ENCODE results near the gene SLC35F5. TPM values are rescaled to one million over a fixed set of nuclear protein-coding genes. Genes with fewer than 3 reads are reported as not detected.
"Not testable (repeated sequence)": the region's sequence is repeated elsewhere in the genome, so short reads cannot be mapped to it uniquely, and the experiment has no call there.

The SLC35F5 gene
- total RNA-seq, 5 donors from 2014 or later (not counting 1 experiment from before 2014, with no cell fraction given) = 19.5 to 37.0 (median 23.3) TPM

DNA sequence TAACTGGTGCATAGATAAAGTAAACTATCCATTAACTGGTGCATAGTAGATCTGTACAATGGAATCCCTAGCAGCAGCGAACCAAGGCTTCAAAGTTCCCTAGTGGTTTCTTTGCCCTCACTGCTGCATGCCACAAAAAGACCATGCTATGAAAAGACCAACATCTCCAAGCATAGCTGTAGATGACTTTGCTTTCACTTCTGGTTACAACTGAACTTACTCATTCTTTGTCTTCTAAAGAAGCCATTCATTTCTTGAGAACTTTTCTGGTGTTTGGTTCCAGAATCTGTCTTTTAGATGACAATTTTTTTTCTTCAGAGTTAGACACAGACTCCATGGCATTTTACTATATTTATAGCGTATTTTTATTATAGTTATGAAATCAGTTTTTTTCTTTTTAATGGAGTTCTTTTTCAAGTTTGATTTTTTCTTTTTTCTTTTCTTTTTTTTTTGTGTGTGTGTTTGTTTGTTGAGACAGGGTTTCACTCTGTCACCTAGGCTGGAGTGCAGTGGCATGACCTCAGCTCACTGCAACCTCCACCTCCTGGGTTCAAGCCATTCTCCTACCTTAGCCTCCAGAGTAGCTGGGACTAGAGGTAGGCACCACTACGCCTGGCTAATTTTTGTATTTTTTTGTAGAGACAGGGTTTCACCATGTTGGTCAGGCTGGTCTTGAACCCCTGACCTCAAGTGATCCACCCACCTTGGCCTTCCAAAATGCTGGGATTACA, 63.6 kb downstream of the SLC35F5 start:
- POLR2A ChIA-PET = no interaction called here
- Histone ChIP-seq H3K4me3 (ENCODE audit: control insufficient read depth in 1 of 2, extremely low read depth in 1 of 2, low read length in 1 of 2) (no peak overlapping the region), H3K27ac (ENCODE audit: low read length) (no peak overlapping the region), H3K36me3 (ENCODE audit: control insufficient read depth in 2 of 2, extremely low read depth in 1 of 2, insufficient read depth in 1 of 2, low read length in 1 of 2) (no peaks in the 10 kb centered on the region), H3K9me3 (no peaks in the 10 kb centered on the region), H3K27me3 (replicated peaks in 1 of 2; ENCODE audit: control insufficient read depth in 2 of 2, extremely low read depth in 1 of 2, insufficient read depth in 2 of 2, low read length in 1 of 2) (no peaks in the 10 kb centered on the region), H3K4me1 (ENCODE audit: control insufficient read depth in 1 of 2, extremely low read depth in 1 of 2, insufficient read depth in 2 of 2, low read length in 2 of 2) (peaks cover 5 to 19% of the 10 kb centered on the region in 2 experiments)
- H3K36me3 Mint-ChIP-seq = no peaks in the 10 kb centered on the region
- H3K9me3 Mint-ChIP-seq = no peaks in the 10 kb centered on the region
- H3K27ac Mint-ChIP-seq = peak overlapping the region; percentile 79 to 89
- H3K4me3 Mint-ChIP-seq = peak overlapping the region; percentile 58 to 75 (median 71)
- DNase-seq (peak in 3 of 35 experiments; percentile 10 to 51 (median 18)), ATAC-seq (replicated peaks in 1 of 4) (peak; percentile 62 to 89 (median 78))
- H3K27me3 Mint-ChIP-seq = no peaks in the 10 kb centered on the region
- 13% methylated on average over 1 of the region's 3 CpGs for WGBS (ENCODE audit: insufficient coverage)
- peaks cover 23 to 30% (median 27%) of the 10 kb centered on the region in 3 donors for H3K4me1 Mint-ChIP-seq
- CTCF ChIA-PET = no interaction called here

GRCh38 chr2:113690871-113691270, 65.6 kb downstream of the SLC35F5 start:
- POLR2A ChIA-PET = interaction anchor here in 1 of 2 donors (0.6 kb wide), 1 partner anchor 46 kb away, joined by 3 read pairs; no protein-coding TSS in a partner anchor
- Mint-ChIP-seq H3K27ac (peak overlapping the region in 1 of 2 donors; percentile 52), H3K4me1 (peaks cover 23 to 30% (median 27%) of the 10 kb centered on the region in 3 donors)
- DNase-seq; H3K4me3 ChIP-seq (ENCODE audit: control insufficient read depth in 1 of 2, extremely low read depth in 1 of 2, low read length in 1 of 2); ATAC-seq (replicated peaks in 1 of 4); H3K9me3 Mint-ChIP-seq; H3K36me3 Mint-ChIP-seq; H3K9me3 ChIP-seq; CTCF ChIA-PET; H3K27ac ChIP-seq (ENCODE audit: low read length); H3K4me3 Mint-ChIP-seq; H3K27me3 Mint-ChIP-seq; H3K36me3 ChIP-seq (ENCODE audit: control insufficient read depth in 2 of 2, extremely low read depth in 1 of 2, insufficient read depth in 1 of 2, low read length in 1 of 2); H3K27me3 ChIP-seq (replicated peaks in 1 of 2; ENCODE audit: control insufficient read depth in 2 of 2, extremely low read depth in 1 of 2, insufficient read depth in 2 of 2, low read length in 1 of 2): not testable (repeated sequence)
- 40% methylated on average over 1 of the region's 3 CpGs for WGBS (ENCODE audit: insufficient coverage)
- peaks cover 5 to 19% of the 10 kb centered on the region in 2 experiments for H3K4me1 ChIP-seq (ENCODE audit: control insufficient read depth in 1 of 2, extremely low read depth in 1 of 2, insufficient read depth in 2 of 2, low read length in 2 of 2)

- Mint-ChIP-seq H3K27ac (no peak overlapping the region), H3K4me1 (peaks cover 0 to 1% (median 0%) of the 10 kb centered on the region in 3 donors), H3K27me3 (no peaks in the 10 kb centered on the region), H3K36me3 (no peaks in the 10 kb centered on the region), H3K4me3 (no peak overlapping the region), H3K9me3 (no peaks in the 10 kb centered on the region)
- POLR2A ChIA-PET = no interaction called here
- H3K9me3 ChIP-seq = no peaks in the 10 kb centered on the region
- DNase-seq (no peak), ATAC-seq (replicated peaks in 1 of 4) (no peak)
- H3K27ac ChIP-seq (ENCODE audit: low read length) = no peak overlapping the region
- no CpG with 5 or more reads among the region's 2 CpGs for WGBS (ENCODE audit: insufficient coverage)
- H3K4me1 ChIP-seq (ENCODE audit: control insufficient read depth in 1 of 2, extremely low read depth in 1 of 2, insufficient read depth in 2 of 2, low read length in 2 of 2) = no peaks in the 10 kb centered on the region
- no peaks in the 10 kb centered on the region for H3K36me3 ChIP-seq (ENCODE audit: control insufficient read depth in 2 of 2, extremely low read depth in 1 of 2, insufficient read depth in 1 of 2, low read length in 1 of 2)
- H3K27me3 ChIP-seq (replicated peaks in 1 of 2; ENCODE audit: control insufficient read depth in 2 of 2, extremely low read depth in 1 of 2, insufficient read depth in 2 of 2, low read length in 1 of 2) = no peaks in the 10 kb centered on the region
- CTCF ChIA-PET = no interaction called here
- H3K4me3 ChIP-seq (ENCODE audit: control insufficient read depth in 1 of 2, extremely low read depth in 1 of 2, low read length in 1 of 2) = no peak overlapping the region
Observed at GRCh38 chr2:113686537-113686936, 69.9 kb downstream of the SLC35F5 start.

DNA sequence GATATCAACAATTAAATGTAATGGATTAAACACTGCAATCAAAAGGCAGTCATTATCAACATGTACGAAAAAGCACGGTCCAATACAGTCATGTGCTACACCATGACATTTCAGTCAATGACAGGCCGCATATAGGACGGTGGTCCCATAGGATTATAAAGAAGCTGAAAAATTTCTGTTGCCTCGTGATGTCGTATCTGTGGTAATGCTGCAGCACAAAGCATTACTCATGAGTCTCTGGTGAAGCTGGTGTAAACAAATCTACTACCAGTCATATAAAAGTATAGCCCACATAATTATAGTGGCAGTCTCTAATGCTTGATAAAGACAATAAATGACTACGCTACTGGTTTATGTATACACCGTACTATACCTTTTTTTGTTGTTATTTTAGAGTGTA, 71.0 kb downstream of the SLC35F5 start:
- Histone ChIP-seq H3K9me3 (no peaks in the 10 kb centered on the region), H3K27ac (ENCODE audit: low read length) (no peak overlapping the region), H3K4me3 (ENCODE audit: control insufficient read depth in 1 of 2, extremely low read depth in 1 of 2, low read length in 1 of 2) (no peak overlapping the region), H3K4me1 (ENCODE audit: control insufficient read depth in 1 of 2, extremely low read depth in 1 of 2, insufficient read depth in 2 of 2, low read length in 2 of 2) (no peaks in the 10 kb centered on the region), H3K36me3 (ENCODE audit: control insufficient read depth in 2 of 2, extremely low read depth in 1 of 2, insufficient read depth in 1 of 2, low read length in 1 of 2) (no peaks in the 10 kb centered on the region), H3K27me3 (replicated peaks in 1 of 2; ENCODE audit: control insufficient read depth in 2 of 2, extremely low read depth in 1 of 2, insufficient read depth in 2 of 2, low read length in 1 of 2) (no peaks in the 10 kb centered on the region)
- ChIA-PET POLR2A (interaction anchor here in 1 of 2 donors (0.5 kb wide), 1 partner anchor 229 kb away, joined by 8 read pairs; no protein-coding TSS in a partner anchor), CTCF (no interaction called here)
- no peak overlapping the region for H3K4me3 Mint-ChIP-seq
- DNase-seq = no peak
- H3K9me3 Mint-ChIP-seq = no peaks in the 10 kb centered on the region
- H3K27me3 Mint-ChIP-seq = no peaks in the 10 kb centered on the region
- WGBS (ENCODE audit: insufficient coverage) = no CpG with 5 or more reads among the region's 8 CpGs
- ATAC-seq (replicated peaks in 1 of 4) = no peak
- no peak overlapping the region for H3K27ac Mint-ChIP-seq
- no peaks in the 10 kb centered on the region for H3K4me1 Mint-ChIP-seq
- no peaks in the 10 kb centered on the region for H3K36me3 Mint-ChIP-seq

- Histone ChIP-seq H3K36me3 (ENCODE audit: control insufficient read depth in 2 of 2, extremely low read depth in 1 of 2, insufficient read depth in 1 of 2, low read length in 1 of 2) (no peaks in the 10 kb centered on the region), H3K4me3 (ENCODE audit: control insufficient read depth in 1 of 2, extremely low read depth in 1 of 2, low read length in 1 of 2) (no peak overlapping the region), H3K9me3 (no peaks in the 10 kb centered on the region), H3K4me1 (ENCODE audit: control insufficient read depth in 1 of 2, extremely low read depth in 1 of 2, insufficient read depth in 2 of 2, low read length in 2 of 2) (peaks cover 0 to 4% of the 10 kb centered on the region in 2 experiments), H3K27ac (ENCODE audit: low read length) (no peak overlapping the region), H3K27me3 (replicated peaks in 1 of 2; ENCODE audit: control insufficient read depth in 2 of 2, extremely low read depth in 1 of 2, insufficient read depth in 2 of 2, low read length in 1 of 2) (no peaks in the 10 kb centered on the region)
- WGBS (ENCODE audit: insufficient coverage) = no CpG with 5 or more reads among the region's 8 CpGs
- Mint-ChIP-seq H3K9me3 (no peaks in the 10 kb centered on the region), H3K36me3 (no peaks in the 10 kb centered on the region), H3K27me3 (peaks cover 0 to 3% of the 10 kb centered on the region in 2 donors), H3K4me1 (peaks cover 0 to 5% (median 0%) of the 10 kb centered on the region in 3 donors), H3K27ac (no peak overlapping the region), H3K4me3 (no peak overlapping the region)
- POLR2A ChIA-PET = no interaction called here
- peak in 1 of 4 experiments; percentile 50 for ATAC-seq (replicated peaks in 1 of 4)
- peak in 3 of 35 experiments; percentile 7 to 23 (median 13) for DNase-seq
- CTCF ChIA-PET = interaction anchor here in 1 of 2 donors (0.8 kb wide), 1 partner anchor 49 kb away, joined by 3 read pairs; no protein-coding TSS in a partner anchor
Observed at GRCh38 chr2:113679457-113679856, 77.0 kb downstream of the SLC35F5 start.

DNA sequence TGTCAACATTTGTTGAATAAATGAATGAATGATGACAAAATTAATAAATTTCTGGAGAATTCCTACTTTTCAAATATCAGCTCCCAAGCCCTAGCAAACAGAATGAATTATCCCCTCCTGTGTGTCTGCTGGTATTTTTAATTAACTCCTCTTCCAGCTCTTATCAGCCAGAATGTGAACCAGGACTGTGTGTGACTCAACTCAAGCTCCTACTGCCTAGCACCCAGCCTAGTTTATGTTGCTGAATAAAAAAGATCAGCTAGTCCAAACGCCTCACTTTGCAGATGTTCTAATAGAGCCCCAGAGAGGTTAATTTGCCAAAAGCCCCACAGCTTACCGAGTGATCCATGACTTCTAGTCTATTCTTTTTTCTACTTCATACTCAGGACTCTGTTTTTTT, 79.1 kb downstream of the SLC35F5 start:
- H3K27me3 ChIP-seq (replicated peaks in 1 of 2; ENCODE audit: control insufficient read depth in 2 of 2, extremely low read depth in 1 of 2, insufficient read depth in 2 of 2, low read length in 1 of 2) = no peaks in the 10 kb centered on the region
- no peak overlapping the region for H3K4me3 ChIP-seq (ENCODE audit: control insufficient read depth in 1 of 2, extremely low read depth in 1 of 2, low read length in 1 of 2)
- DNase-seq (no peak), ATAC-seq (replicated peaks in 1 of 4) (no peak)
- no peaks in the 10 kb centered on the region for H3K9me3 ChIP-seq
- H3K27me3 Mint-ChIP-seq = peaks cover 0 to 3% of the 10 kb centered on the region in 2 donors
- H3K4me1 ChIP-seq (ENCODE audit: control insufficient read depth in 1 of 2, extremely low read depth in 1 of 2, insufficient read depth in 2 of 2, low read length in 2 of 2) = peaks cover 0 to 4% of the 10 kb centered on the region in 2 experiments
- no peak overlapping the region for H3K27ac ChIP-seq (ENCODE audit: low read length)
- no peak overlapping the region for H3K4me3 Mint-ChIP-seq
- H3K9me3 Mint-ChIP-seq = no peaks in the 10 kb centered on the region
- H3K27ac Mint-ChIP-seq = no peak overlapping the region
- ChIA-PET CTCF (no interaction called here), POLR2A (interaction anchor here in 1 of 2 donors (0.6 kb wide), 1 partner anchor 36 kb away, joined by 4 read pairs; no protein-coding TSS in a partner anchor)
- no peaks in the 10 kb centered on the region for H3K36me3 Mint-ChIP-seq
- peaks cover 0 to 5% (median 0%) of the 10 kb centered on the region in 3 donors for H3K4me1 Mint-ChIP-seq
- H3K36me3 ChIP-seq (ENCODE audit: control insufficient read depth in 2 of 2, extremely low read depth in 1 of 2, insufficient read depth in 1 of 2, low read length in 1 of 2) = no peaks in the 10 kb centered on the region
- WGBS (ENCODE audit: insufficient coverage) = no CpG with 5 or more reads among the region's 2 CpGs

Data from T-cell (primary cell).